HG03469 (cell line): Measurements from ENCODE around the gene HMGB2.

Experiments used
- ATAC-seq: cut with Tn5 transposase; IDR thresholded peaks from one replicate; pipeline ENCODE4 v1.9.1; 2021; ENCODE audit warnings: mild to moderate bottlenecking, moderate library complexity, moderate number of reproducible peaks; ENCODE audit not compliant: unreplicated experiment

Gene HMGB2

GRCh38 chr4:173288698-173289352, 45.3 kb downstream of the HMGB2 start:
- no peak for ATAC-seq

- ATAC-seq = peak; percentile 59
These were observed 45.9 kb downstream of the HMGB2 start for GRCh38 chr4:173288296-173288695.

GRCh38 chr4:173287486-173287885, 46.7 kb downstream of the HMGB2 start:
- no peak for ATAC-seq

GRCh38 chr4:173284463-173284862, 49.7 kb downstream of the HMGB2 start:
- ATAC-seq = no peak

GRCh38 chr4:173282626-173283025, 51.5 kb downstream of the HMGB2 start:
- no peak for ATAC-seq

- ATAC-seq = no peak
These were observed 51.9 kb downstream of the HMGB2 start for GRCh38 chr4:173282256-173282562.

- ATAC-seq = no peak
These were observed 52.5 kb downstream of the HMGB2 start for GRCh38 chr4:173281406-173282255.
